Pulmonary artery endothelial cell (primary cell): ENCODE data around the gene KRTAP10-1. TPM values are rescaled to one million over a fixed set of nuclear protein-coding genes. Genes with fewer than 3 reads are reported as not detected.

ENCODE experiments used
- total RNA-seq: library from RNA; depleted of rRNA; stranded (reverse); fragments of >200 nt; gene quantifications from 2 replicates; pipeline ENCODE4 v1.2.3, GENCODE V29; 2014

The KRTAP10-1 gene
- total RNA-seq, 1 donor from 2014 or later = not detected

Other genes with a start within 250 kb of the KRTAP10-1 start
- gene PFKL, start 240.1 kb downstream of the KRTAP10-1 start, total RNA-seq = 205 and 317 TPM in 2 replicates
- gene CFAP410, start 200.8 kb downstream of the KRTAP10-1 start, total RNA-seq = 3.5 and 9.6 TPM in 2 replicates
- gene TRPM2, start 186.6 kb downstream of the KRTAP10-1 start, total RNA-seq = not detected in 2 replicates
- 0.71 and 1.5 TPM in 2 replicates for gene LRRC3, start 84.7 kb downstream of the KRTAP10-1 start, total RNA-seq
- gene KRTAP10-2, start 11.3 kb upstream of the KRTAP10-1 start, total RNA-seq = not detected in 2 replicates
- not detected in 2 replicates for gene KRTAP10-3, start 18.6 kb upstream of the KRTAP10-1 start, total RNA-seq
- gene KRTAP10-4, start 33.5 kb upstream of the KRTAP10-1 start, total RNA-seq = not detected in 2 replicates
- not detected in 2 replicates for gene KRTAP10-5, start 40.4 kb upstream of the KRTAP10-1 start, total RNA-seq
- gene KRTAP10-6, start 52.3 kb upstream of the KRTAP10-1 start, total RNA-seq = not detected in 2 replicates
- not detected in 2 replicates for gene KRTAP10-7, start 60.4 kb upstream of the KRTAP10-1 start, total RNA-seq
- gene KRTAP10-8, start 71.9 kb upstream of the KRTAP10-1 start, total RNA-seq = not detected in 2 replicates
- gene KRTAP10-9, start 86.9 kb upstream of the KRTAP10-1 start, total RNA-seq = not detected in 2 replicates
- gene KRTAP10-10, start 97.2 kb upstream of the KRTAP10-1 start, total RNA-seq = not detected in 2 replicates
- gene KRTAP10-11, start 106.2 kb upstream of the KRTAP10-1 start, total RNA-seq = not detected in 2 replicates
- not detected in 2 replicates for gene KRTAP12-4, start 114.5 kb upstream of the KRTAP10-1 start, total RNA-seq
- not detected in 2 replicates for gene KRTAP12-3, start 117.7 kb upstream of the KRTAP10-1 start, total RNA-seq
- gene KRTAP12-2, start 126.7 kb upstream of the KRTAP10-1 start, total RNA-seq = not detected in 2 replicates
- not detected in 2 replicates for gene KRTAP12-1, start 142.0 kb upstream of the KRTAP10-1 start, total RNA-seq
- gene KRTAP10-12, start 157.0 kb upstream of the KRTAP10-1 start, total RNA-seq = not detected in 2 replicates
- not detected in 2 replicates for gene TSPEAR, start 171.4 kb upstream of the KRTAP10-1 start, total RNA-seq